ENCODE results near the gene HECTD1.
"Not testable (repeated sequence)": the region's sequence is repeated elsewhere in the genome, so short reads cannot be mapped to it uniquely, and the experiment has no call there.

The HECTD1 gene

GRCh38 chr14:31142455-31143087, 65.0 kb downstream of the HECTD1 start:
- DNase-seq (ENCODE audit: low spot score) = no peak

- no peak for DNase-seq (ENCODE audit: low spot score)
Observed at GRCh38 chr14:31139301-31139847, 68.2 kb downstream of the HECTD1 start.

DNA sequence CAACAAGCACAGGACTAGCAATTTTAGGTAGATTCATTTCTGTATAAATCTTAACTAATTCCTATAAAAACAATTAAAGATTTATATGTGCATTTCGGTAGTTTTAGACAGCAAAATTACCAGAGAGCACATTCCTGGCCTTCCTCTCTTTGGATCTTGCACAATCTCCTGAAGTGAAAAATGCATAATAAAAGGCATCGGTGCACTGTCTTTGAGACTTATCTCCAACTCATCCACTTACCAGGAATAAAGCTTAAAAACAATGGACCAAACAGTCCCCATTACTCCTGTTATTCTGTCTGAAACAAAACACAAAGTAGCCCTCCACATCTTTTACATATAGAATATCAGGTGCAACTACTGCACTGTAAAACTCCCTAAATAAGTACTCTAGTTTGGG, 69.3 kb downstream of the HECTD1 start:
- DNase-seq (ENCODE audit: low spot score) = no peak

DNA sequence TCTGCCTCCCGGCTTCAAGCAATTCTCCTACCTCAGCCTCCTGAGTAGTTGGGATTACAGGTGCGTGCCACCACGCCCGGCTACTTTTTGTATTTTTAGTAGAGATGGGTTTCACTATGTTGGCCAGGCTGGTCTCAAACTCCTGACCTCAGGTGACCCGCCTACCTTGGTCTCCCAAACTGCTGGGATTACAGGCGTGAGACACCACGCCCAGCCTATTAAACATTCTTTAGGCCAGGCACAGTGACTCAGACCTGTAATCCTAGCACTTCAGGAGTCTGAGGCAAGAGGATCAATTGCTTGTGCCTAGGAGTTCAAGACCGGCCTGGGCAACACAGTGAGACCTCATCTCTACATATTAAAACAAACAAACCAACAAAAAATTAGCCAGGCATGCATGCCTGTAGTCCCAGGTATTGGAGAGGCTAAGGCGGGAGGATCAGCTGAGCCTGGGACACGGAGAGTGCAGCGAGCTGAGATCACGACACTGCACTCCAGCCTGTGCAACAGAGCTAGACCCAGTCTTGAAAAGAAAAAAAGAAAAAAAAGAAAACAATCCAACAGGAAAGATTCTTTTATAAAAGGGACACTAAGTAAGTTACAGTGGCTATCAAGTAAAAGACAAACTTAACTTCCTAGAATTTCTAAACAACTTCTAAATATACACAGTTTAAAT, 70.2 kb downstream of the HECTD1 start:
- no peak for DNase-seq (ENCODE audit: low spot score)

GRCh38 chr14:31133133-31133532, 74.5 kb downstream of the HECTD1 start:
- no peak for DNase-seq (ENCODE audit: low spot score)

DNA sequence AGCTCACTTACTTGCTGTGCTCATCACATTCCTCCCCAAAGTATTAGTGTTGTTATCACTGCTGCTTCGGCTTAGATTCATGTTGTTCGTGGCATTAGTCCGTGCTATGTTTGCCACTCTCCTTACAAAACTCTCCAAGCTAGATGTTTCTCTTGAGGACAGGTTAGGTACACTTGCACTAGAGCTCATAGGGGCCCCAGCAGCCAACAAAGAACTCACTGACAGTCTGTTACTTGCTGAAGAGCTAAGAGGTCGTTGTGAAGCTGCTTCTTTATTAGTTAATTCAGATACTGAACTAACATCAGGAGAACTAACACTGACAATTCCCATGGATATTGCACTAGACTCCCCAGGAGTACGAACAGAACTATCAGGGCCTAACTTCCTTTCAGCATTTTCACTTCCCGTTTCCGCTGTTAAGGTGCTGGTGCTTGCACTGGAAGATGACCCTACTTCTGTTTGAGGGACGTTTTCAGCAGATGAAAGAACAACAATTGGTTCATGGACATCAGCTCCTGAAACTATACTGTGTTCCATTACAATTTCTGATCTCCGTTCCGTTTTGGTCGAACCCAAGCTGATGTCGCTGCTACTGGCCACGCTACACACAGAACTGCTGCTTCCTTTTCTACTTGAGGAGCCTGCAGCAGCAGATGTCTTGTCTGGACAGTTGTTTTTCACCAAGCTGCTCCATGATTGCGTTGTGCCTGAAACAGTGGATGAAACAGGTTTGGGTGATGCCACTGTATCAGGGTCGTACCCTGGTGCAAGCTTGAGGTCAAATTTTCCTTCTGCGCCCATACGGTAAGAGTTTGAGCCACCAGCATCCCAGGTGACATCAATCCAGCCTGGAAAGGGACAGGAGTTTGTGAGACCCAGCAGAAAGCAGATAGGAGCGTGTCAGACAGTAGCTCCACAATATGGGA, 78.7 kb downstream of the HECTD1 start:
- DNase-seq (ENCODE audit: low spot score) = no peak

DNA sequence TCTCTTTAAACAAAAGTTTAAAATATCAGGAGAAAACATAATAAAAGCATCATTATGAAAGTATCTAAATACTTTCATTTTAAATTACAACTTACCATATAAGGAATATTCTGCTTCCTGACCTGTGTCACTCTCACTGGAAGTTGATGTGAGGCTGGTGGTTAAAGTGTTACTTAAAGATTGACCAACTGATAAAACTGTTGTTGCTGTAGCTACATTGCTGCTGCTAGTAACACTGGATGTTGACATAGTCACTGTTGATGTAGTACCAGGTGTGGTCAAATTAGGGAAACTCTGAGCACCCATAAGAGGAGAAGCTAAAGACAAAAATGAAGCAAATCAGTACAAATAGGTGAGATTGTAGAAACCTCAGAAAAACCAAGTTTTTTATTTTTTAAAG, 79.9 kb downstream of the HECTD1 start:
- no peak for DNase-seq (ENCODE audit: low spot score)

- DNase-seq (ENCODE audit: low spot score) = no peak
Observed at GRCh38 chr14:31126680-31127079, 80.9 kb downstream of the HECTD1 start.

GRCh38 chr14:31125231-31125630, 82.4 kb downstream of the HECTD1 start:
- no peak for DNase-seq (ENCODE audit: low spot score)

DNA sequence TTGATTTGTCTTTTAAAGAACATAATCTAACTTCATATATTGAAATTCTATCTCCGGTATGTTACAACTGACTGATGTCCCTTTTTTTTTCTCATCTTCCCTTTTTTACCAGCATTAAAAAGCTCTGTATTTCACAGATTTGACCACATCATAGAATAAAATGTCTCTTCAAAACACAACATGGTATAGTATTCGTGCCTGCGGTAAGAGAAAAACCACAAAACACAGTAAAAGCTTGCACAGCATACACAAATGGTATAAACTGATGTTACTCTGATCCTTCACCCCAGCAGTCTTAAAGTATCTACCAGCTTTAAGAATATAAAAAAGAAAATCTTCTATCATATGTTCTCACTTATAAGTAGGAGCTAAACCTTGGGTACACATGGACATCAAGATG, 83.4 kb downstream of the HECTD1 start:
- no peak for DNase-seq (ENCODE audit: low spot score)

DNA sequence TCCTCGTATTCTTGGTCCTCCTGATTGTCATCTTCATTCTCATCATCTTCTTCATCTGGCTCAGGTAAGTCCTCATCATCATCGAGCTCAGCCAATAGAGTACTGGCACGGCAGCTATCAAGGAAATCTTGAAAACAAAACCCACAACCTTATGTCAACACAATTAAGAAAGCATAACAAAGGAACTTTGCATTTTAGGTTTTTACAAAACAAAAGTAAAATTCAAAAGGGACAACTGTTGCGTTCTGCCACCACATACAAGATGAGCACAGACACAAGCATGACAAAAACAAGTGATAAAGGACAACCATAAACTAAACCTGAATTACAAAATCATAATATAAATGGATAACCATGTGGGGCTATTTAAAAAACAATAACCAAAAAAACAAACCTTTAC, 84.7 kb downstream of the HECTD1 start:
- no peak for DNase-seq (ENCODE audit: low spot score)

DNA sequence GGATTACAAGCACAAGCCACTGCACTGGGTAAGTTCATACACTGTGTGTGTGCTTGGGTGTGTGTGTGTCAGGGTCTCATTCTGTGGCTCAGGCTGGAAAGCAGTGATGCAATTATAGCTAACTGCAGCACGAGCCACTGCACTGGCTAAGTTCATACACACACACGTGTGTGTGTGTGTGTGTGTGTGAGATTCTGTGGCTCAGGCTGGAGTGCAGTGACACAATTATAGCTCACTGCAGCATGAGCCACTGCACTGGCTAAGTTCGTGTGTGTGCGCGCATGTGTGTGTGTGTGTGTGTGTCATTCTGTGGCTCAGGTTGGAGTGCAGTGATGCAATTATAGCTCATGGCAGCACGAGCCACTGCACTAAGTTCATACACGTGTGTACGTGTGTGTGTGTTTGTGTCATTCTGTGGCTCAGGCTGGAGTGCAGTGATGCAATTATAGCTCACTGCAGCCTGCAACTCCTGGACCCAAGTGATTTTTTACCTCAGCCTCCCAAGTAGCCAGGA, 85.4 kb downstream of the HECTD1 start:
- DNase-seq (ENCODE audit: low spot score) = no peak

GRCh38 chr14:31118892-31119291, 88.7 kb downstream of the HECTD1 start:
- no peak for DNase-seq (ENCODE audit: low spot score)

GRCh38 chr14:31113794-31114193, 93.8 kb downstream of the HECTD1 start:
- DNase-seq (ENCODE audit: low spot score) = no peak

- DNase-seq (ENCODE audit: low spot score) = no peak
Observed at GRCh38 chr14:31110872-31111271, 96.7 kb downstream of the HECTD1 start.

DNA sequence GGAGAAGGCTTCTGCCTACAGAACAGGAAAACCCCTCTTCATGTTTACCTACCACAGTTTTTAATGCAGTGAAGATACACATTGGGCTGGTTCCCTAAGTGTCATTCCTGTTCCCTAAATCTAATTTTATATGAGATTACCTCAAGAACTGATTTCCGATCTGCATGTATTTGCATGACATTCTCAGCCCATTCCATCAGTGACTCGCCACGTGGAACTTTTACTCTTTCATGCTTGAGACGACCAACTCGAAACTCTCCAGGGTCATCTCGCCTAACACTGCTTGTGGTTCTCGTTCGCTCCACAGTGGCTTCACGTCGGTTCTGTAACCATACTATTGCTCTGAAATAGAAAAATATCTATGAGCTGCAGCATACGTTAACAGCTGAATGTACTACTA, 98.3 kb downstream of the HECTD1 start:
- no peak for DNase-seq (ENCODE audit: low spot score)

GRCh38 chr14:31106768-31107167, 100.8 kb downstream of the HECTD1 start:
- DNase-seq (ENCODE audit: low spot score) = no peak

GRCh38 chr14:31097081-31097480, 110.5 kb downstream of the HECTD1 start:
- no peak for DNase-seq (ENCODE audit: low spot score)

GRCh38 chr14:31096255-31096654, 111.3 kb downstream of the HECTD1 start:
- DNase-seq (ENCODE audit: low spot score) = no peak

DNA sequence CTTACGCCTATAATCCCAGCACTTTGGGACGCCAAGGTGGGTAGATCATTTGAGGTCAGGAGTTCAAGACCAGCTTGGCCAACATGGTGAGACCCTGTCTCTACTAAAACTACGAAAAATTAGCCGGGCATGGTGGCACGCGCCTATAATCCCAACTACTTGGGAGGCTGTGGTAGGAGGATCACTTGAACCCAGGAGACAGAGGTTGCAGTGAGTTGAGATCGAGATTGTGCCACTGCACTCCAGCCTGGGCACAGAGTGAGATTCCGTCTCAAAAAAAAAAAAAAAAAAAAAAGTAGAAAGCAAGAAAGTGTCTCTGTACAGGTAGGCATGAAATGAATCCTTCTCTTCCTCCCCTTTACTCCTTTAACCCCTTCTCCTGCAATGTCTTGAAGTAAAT, 111.8 kb downstream of the HECTD1 start:
- DNase-seq (ENCODE audit: low spot score) = not testable (repeated sequence)

- DNase-seq (ENCODE audit: low spot score) = not testable (repeated sequence)
Observed at GRCh38 chr14:31093884-31094839, 113.4 kb downstream of the HECTD1 start.
